Spinal cord (tissue), 10 donors: ENCODE results near the gene TYW5. TPM values are rescaled to one million over a fixed set of nuclear protein-coding genes. Genes with fewer than 3 reads are reported as not detected.

ENCODE experiments used
- DNase-seq, 6 donors: peaks; one replicate each; pipeline versions ENCODE4 v3.0.0 to v3.0.0-alpha.2; 2013 to 2015; ENCODE audit warnings: low spot score in 6 of 6, low read depth in 4 of 6
- H3K27ac ChIP-seq: one replicate; pipeline ENCODE4 v1.5.1; 2013; ENCODE audit warnings: low read depth, low read length, control low read depth
- H3K27me3 ChIP-seq: one replicate; pipeline ENCODE4 v1.6.1; 2013; ENCODE audit warnings: low read length; ENCODE audit not compliant: control insufficient read depth, insufficient read depth
- H3K36me3 ChIP-seq: one replicate; pipeline ENCODE4 v1.6.1; 2013; ENCODE audit warnings: low read length; ENCODE audit not compliant: control insufficient read depth, insufficient read depth
- H3K4me1 ChIP-seq: one replicate; pipeline ENCODE4 v1.6.1; 2013; ENCODE audit warnings: low read length; ENCODE audit not compliant: control insufficient read depth, insufficient read depth
- H3K4me3 ChIP-seq: one replicate; pipeline ENCODE4 v1.5.1; 2013; ENCODE audit warnings: low read depth, low read length, control low read depth
- H3K9me3 ChIP-seq: one replicate; pipeline ENCODE4 v1.6.1; 2013; ENCODE audit warnings: low read length; ENCODE audit not compliant: control insufficient read depth, insufficient read depth
- WGBS: methylation state at CpG from one replicate; pipeline ENCODE4 v1.1.5; 2013; ENCODE audit warnings: missing lambda C conversion rate; ENCODE audit not compliant: insufficient coverage; 5-methylcytosine and 5-hydroxymethylcytosine counted together
- polyA plus RNA-seq, 2 donors: library from polyadenylated mRNA; unstranded; fragments of 120-200 nt; gene quantifications; one replicate each; pipeline ENCODE4 v1.2.1, GENCODE V29; 2013; ENCODE audit not compliant: insufficient read length in 2 of 2
- total RNA-seq, 2 donors: library from RNA; depleted of rRNA in 1 of 2; stranded (reverse); fragments of 120-200 nt in 1 of 2; fragments of >200 nt in 1 of 2; gene quantifications; one replicate each; pipeline versions ENCODE4 v1.2.3 to v1.2.4, GENCODE V29; 2013 to 2014
- donor health status: healthy.

TYW5 gene
- total and polyA plus RNA-seq, 4 donors = 10.4 to 14.4 (median 11.9) TPM

GRCh38 chr2:199956062-199956380, 730 bp upstream of the TYW5 start:
- 0% methylated on average over 10 of the region's 10 CpGs for WGBS
- Histone ChIP-seq H3K4me1 (peaks cover 13% of the 10 kb centered on the region), H3K4me3 (peak overlapping the region; percentile 98), H3K27me3 (no peaks in the 10 kb centered on the region), H3K36me3 (peaks cover under 1% of the 10 kb centered on the region), H3K9me3 (no peaks in the 10 kb centered on the region), H3K27ac (peak overlapping the region; percentile 98)
- DNase-seq = no peak

DNA sequence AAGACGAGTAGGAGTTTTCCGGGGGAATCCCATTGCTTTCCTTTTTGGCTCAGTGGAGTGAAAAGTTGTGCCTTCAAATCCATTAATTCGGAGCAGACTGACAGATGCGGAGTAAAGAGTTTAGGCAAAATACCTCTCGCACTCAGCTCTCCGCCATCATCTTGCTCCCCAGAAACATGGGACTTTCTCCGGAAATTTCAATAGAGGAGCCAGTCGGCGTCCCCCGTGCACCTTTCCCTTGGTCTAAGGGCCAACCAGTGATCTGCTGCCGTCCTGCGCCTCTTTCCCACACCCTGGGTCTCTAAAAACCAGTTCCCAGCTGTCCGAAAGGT, 318 bp downstream of the TYW5 start:
- Histone ChIP-seq H3K27ac (peak overlapping the region; percentile 98), H3K4me1 (peaks cover 13% of the 10 kb centered on the region), H3K9me3 (no peaks in the 10 kb centered on the region), H3K4me3 (peak overlapping the region; percentile 98), H3K36me3 (no peaks in the 10 kb centered on the region), H3K27me3 (no peaks in the 10 kb centered on the region)
- DNase-seq = no peak
- 0% methylated on average over 12 of the region's 13 CpGs for WGBS

- no CpG with 5 or more reads among the region's 1 CpG for WGBS
- Histone ChIP-seq H3K4me1 (peaks cover 8% of the 10 kb centered on the region), H3K9me3 (no peaks in the 10 kb centered on the region), H3K27ac (no peak overlapping the region), H3K4me3 (no peak overlapping the region), H3K36me3 (no peaks in the 10 kb centered on the region), H3K27me3 (no peaks in the 10 kb centered on the region)
- DNase-seq = no peak
These were observed 4.3 kb downstream of the TYW5 start for GRCh38 chr2:199951023-199951422.

DNA sequence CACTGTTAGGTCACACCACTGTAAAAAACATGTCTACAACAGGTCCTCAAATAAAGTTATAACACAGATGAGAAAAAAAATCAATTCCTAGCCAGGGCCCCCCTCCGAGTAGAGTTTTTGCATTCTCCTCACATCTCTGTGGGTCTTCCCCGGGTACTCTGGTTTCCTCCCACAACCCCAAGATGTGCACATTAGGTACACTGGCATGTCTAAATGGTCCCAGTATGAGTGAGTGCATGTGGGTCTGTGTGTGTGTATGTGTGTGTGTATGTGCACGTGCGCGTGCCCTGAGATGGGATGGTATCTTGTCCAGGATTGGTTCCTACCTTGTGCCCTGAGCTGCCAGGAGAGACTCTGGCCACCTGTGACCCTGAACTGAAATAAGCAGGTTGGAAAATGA, 4.9 kb downstream of the TYW5 start:
- Histone ChIP-seq H3K36me3 (no peaks in the 10 kb centered on the region), H3K4me1 (peaks cover 8% of the 10 kb centered on the region)
- 100% methylated on average over 3 of the region's 5 CpGs for WGBS

GRCh38 chr2:199946836-199947235, 8.5 kb downstream of the TYW5 start:
- no peaks in the 10 kb centered on the region for H3K36me3 ChIP-seq
- H3K9me3 ChIP-seq = no peaks in the 10 kb centered on the region
- H3K27ac ChIP-seq = no peak overlapping the region
- no peaks in the 10 kb centered on the region for H3K27me3 ChIP-seq
- DNase-seq = no peak
- no peaks in the 10 kb centered on the region for H3K4me1 ChIP-seq
- H3K4me3 ChIP-seq = no peak overlapping the region

More for the DNA sequence above, 4.9 kb downstream of the TYW5 start:
- Histone ChIP-seq H3K27ac (no peak overlapping the region), H3K27me3 (no peaks in the 10 kb centered on the region), H3K9me3 (no peaks in the 10 kb centered on the region), H3K4me3 (no peak overlapping the region)
- DNase-seq = no peak

DNA sequence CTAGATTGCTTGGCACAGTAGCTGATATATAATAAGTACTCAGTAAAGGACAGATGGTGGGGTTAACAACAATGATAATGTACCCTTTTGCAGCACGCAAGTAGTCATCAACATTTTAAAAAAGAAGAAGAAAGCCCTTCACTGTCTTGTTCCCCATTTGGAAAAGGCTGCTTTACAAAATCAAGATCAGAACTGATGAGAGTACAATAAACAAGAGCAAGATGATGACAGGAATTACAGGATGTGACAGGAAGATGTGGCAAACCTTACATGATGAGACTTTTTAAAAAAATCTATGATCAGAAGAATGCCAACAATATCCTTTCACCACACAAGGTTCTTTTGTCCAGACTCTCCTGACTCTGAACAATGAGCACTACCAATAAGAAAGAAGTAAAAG, 9.1 kb downstream of the TYW5 start:
- Histone ChIP-seq H3K36me3 (no peaks in the 10 kb centered on the region), H3K27ac (no peak overlapping the region), H3K4me3 (no peak overlapping the region), H3K27me3 (no peaks in the 10 kb centered on the region), H3K9me3 (no peaks in the 10 kb centered on the region), H3K4me1 (no peaks in the 10 kb centered on the region)
- no peak for DNase-seq
- WGBS = no CpG with 5 or more reads among the region's 1 CpG

GRCh38 chr2:199943373-199943772, 11.9 kb downstream of the TYW5 start:
- Histone ChIP-seq H3K9me3 (no peaks in the 10 kb centered on the region), H3K36me3 (peaks cover 4% of the 10 kb centered on the region), H3K27ac (no peak overlapping the region), H3K27me3 (no peaks in the 10 kb centered on the region), H3K4me1 (no peaks in the 10 kb centered on the region), H3K4me3 (no peak overlapping the region)
- no CpG with 5 or more reads among the region's 4 CpGs for WGBS
- no peak for DNase-seq

- WGBS = 100% methylated on average over 1 of the region's 2 CpGs
- no peaks in the 10 kb centered on the region for H3K27me3 ChIP-seq
- H3K27ac ChIP-seq = no peak overlapping the region
- H3K9me3 ChIP-seq = no peaks in the 10 kb centered on the region
- H3K4me1 ChIP-seq = no peaks in the 10 kb centered on the region
- H3K36me3 ChIP-seq = peaks cover 10% of the 10 kb centered on the region
- peak in 2 of 6 donors; percentile 23 to 47 for DNase-seq
- H3K4me3 ChIP-seq = no peak overlapping the region
These were observed 14.9 kb downstream of the TYW5 start for GRCh38 chr2:199940373-199940772.

- Histone ChIP-seq H3K36me3 (peaks cover 10% of the 10 kb centered on the region), H3K4me3 (no peak overlapping the region), H3K27me3 (no peaks in the 10 kb centered on the region), H3K27ac (no peak overlapping the region), H3K4me1 (no peaks in the 10 kb centered on the region), H3K9me3 (no peaks in the 10 kb centered on the region)
- no peak for DNase-seq
- WGBS = no CpG with 5 or more reads among the region's 2 CpGs
These were observed 18.7 kb downstream of the TYW5 start for GRCh38 chr2:199936554-199936953.

- Histone ChIP-seq H3K4me3 (no peak overlapping the region), H3K36me3 (peaks cover 6% of the 10 kb centered on the region), H3K4me1 (no peaks in the 10 kb centered on the region), H3K27ac (no peak overlapping the region), H3K9me3 (no peaks in the 10 kb centered on the region), H3K27me3 (no peaks in the 10 kb centered on the region)
- WGBS = no CpG with 5 or more reads among the region's 3 CpGs
- DNase-seq = no peak
These were observed 21.8 kb downstream of the TYW5 start for GRCh38 chr2:199933466-199933865.
